Ishikawa (cell line): ENCODE measurements around the gene EML1.

ENCODE experiments used
- CEBPB ChIP-seq: IDR thresholded peaks from 2 replicates; pipeline ENCODE4 v1.6.1; 2012
- CREB1 ChIP-seq: IDR thresholded peaks from 2 replicates; pipeline ENCODE4 v1.6.1; 2012; ENCODE audit warnings: low read depth
- EGR1 ChIP-seq: IDR thresholded peaks from 2 replicates; pipeline ENCODE4 v1.6.1; 2012
- EP300 ChIP-seq: IDR thresholded peaks from 2 replicates; pipeline ENCODE4 v1.6.1; 2012; ENCODE audit warnings: borderline replicate concordance
- FOXM1 ChIP-seq: IDR thresholded peaks from 2 replicates; pipeline ENCODE4 v1.6.1; 2012; ENCODE audit warnings: low read depth, borderline replicate concordance
- NFIC ChIP-seq: IDR thresholded peaks from 2 replicates; pipeline ENCODE4 v1.6.1; 2012
- RAD21 ChIP-seq: IDR thresholded peaks from 2 replicates; pipeline ENCODE4 v1.6.1; 2012; ENCODE audit warnings: low read depth
- TAF1 ChIP-seq: IDR thresholded peaks from 2 replicates; pipeline ENCODE4 v1.6.1; 2012; ENCODE audit warnings: low read depth, mild to moderate bottlenecking
- TCF12 ChIP-seq: IDR thresholded peaks from 2 replicates; pipeline ENCODE4 v1.6.1; 2012; ENCODE audit warnings: low read depth
- TEAD4 ChIP-seq: IDR thresholded peaks from 2 replicates; pipeline ENCODE4 v1.6.1; 2012
- YY1 ChIP-seq: IDR thresholded peaks from 2 replicates; pipeline ENCODE4 v1.6.1; 2012; ENCODE audit warnings: low read depth
- ZBTB7A ChIP-seq: IDR thresholded peaks from 2 replicates; pipeline ENCODE4 v1.6.1; 2012; ENCODE audit warnings: low read depth
- TF ChIP-seq, protein P1 (sequence below): IDR thresholded peaks from 2 replicates; pipeline ENCODE4 v1.6.1; 2012; ENCODE audit warnings: low read depth, mild to moderate bottlenecking
- TF ChIP-seq, protein P2 (sequence below): IDR thresholded peaks from 2 replicates; pipeline ENCODE4 v1.6.1; 2012
- TF ChIP-seq, protein P3 (sequence below): IDR thresholded peaks from 2 replicates; pipeline ENCODE4 v1.6.1; 2012

Gene EML1

DNA sequence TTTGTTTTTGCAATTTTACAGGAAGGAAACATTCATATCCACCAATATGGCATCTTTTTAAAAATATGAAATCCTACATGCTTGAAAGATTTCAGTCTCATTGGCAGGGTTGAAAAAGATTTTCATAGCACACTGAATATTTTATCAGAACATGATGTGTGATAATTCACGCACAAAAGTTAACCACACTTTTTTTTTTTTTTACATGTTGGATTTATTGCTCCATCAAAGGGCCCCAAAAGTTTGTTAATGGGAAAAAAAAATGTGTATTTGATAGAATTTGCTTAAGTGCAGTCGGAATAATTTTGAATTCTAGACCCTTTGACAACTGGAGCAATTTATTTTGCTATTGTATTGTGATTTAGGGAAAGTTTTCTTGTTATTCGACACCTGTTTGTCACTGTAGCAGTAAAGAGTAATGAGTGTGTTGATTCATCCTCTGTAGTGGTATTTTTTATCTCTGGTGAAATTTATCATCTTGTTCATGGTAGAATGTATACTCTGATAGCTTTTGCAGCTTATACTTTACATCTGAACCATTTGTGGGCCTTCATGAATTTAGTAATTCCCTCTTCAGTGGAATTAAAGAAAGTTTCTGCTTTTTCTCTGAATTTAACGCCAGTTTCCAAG lies 1.1 kb downstream of the EML1 start:
- TF ChIP-seq ZBTB7A = no peak
- TF ChIP-seq YY1 = no peak
- TF ChIP-seq RAD21 = no peak
- TF ChIP-seq EGR1 = no peak
- no peak for TF ChIP-seq NFIC
- TF ChIP-seq TAF1 = no peak
- TF ChIP-seq TCF12 = no peak
- TF ChIP-seq, protein P1, sequence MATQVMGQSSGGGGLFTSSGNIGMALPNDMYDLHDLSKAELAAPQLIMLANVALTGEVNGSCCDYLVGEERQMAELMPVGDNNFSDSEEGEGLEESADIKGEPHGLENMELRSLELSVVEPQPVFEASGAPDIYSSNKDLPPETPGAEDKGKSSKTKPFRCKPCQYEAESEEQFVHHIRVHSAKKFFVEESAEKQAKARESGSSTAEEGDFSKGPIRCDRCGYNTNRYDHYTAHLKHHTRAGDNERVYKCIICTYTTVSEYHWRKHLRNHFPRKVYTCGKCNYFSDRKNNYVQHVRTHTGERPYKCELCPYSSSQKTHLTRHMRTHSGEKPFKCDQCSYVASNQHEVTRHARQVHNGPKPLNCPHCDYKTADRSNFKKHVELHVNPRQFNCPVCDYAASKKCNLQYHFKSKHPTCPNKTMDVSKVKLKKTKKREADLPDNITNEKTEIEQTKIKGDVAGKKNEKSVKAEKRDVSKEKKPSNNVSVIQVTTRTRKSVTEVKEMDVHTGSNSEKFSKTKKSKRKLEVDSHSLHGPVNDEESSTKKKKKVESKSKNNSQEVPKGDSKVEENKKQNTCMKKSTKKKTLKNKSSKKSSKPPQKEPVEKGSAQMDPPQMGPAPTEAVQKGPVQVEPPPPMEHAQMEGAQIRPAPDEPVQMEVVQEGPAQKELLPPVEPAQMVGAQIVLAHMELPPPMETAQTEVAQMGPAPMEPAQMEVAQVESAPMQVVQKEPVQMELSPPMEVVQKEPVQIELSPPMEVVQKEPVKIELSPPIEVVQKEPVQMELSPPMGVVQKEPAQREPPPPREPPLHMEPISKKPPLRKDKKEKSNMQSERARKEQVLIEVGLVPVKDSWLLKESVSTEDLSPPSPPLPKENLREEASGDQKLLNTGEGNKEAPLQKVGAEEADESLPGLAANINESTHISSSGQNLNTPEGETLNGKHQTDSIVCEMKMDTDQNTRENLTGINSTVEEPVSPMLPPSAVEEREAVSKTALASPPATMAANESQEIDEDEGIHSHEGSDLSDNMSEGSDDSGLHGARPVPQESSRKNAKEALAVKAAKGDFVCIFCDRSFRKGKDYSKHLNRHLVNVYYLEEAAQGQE = no peak
- TF ChIP-seq FOXM1 = no peak
- TF ChIP-seq, protein P2, sequence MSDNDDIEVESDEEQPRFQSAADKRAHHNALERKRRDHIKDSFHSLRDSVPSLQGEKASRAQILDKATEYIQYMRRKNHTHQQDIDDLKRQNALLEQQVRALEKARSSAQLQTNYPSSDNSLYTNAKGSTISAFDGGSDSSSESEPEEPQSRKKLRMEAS = no peak
- TF ChIP-seq, protein P3, sequence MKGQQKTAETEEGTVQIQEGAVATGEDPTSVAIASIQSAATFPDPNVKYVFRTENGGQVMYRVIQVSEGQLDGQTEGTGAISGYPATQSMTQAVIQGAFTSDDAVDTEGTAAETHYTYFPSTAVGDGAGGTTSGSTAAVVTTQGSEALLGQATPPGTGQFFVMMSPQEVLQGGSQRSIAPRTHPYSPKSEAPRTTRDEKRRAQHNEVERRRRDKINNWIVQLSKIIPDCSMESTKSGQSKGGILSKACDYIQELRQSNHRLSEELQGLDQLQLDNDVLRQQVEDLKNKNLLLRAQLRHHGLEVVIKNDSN = no peak
- no peak for TF ChIP-seq CEBPB
- no peak for TF ChIP-seq EP300
- no peak for TF ChIP-seq TEAD4
- no peak for TF ChIP-seq CREB1

DNA sequence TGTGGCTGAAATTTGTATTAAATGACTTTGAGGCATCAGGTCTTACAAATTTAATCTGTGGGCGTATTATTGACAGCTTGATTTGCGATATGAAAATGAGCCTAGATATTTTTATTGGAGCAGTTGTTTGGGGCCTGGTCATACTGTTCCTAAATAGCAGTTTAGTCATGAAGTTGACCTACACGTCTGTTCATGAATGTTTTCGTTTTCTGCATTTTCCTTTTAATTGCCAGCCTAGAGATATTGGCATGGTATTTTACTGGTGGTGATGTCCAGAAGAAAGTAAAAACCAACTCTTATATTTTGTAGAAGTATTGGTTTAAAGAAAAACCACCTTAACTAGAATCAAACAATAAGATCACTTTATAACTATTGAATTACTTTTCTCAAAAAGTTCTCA lies 1.8 kb downstream of the EML1 start:
- TF ChIP-seq NFIC = no peak
- TF ChIP-seq, protein P2 = no peak
- TF ChIP-seq YY1 = no peak
- TF ChIP-seq EP300 = no peak
- no peak for TF ChIP-seq EGR1
- TF ChIP-seq ZBTB7A = no peak
- no peak for TF ChIP-seq FOXM1
- TF ChIP-seq, protein P3 = no peak
- TF ChIP-seq, protein P1 = no peak
- TF ChIP-seq TEAD4 = no peak

DNA sequence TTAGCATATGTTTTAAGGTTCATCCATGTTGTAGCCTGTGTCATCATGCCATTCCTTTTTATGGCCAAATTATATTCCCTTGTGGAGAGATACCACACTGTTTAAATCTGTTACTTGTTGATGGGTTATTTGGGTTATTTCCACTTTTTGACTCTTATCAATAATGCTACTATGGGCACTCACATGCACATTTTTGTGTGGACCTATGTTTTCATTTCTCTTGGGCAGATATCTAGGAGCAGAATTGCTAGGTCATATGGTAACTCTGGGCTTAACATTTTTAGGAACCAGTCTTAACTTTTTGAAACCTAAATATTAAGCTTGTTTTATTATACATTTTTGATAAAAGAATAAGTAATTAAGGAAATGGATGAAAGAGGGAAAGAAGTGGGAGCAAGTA lies 4.0 kb downstream of the EML1 start:
- no peak for TF ChIP-seq FOXM1
- TF ChIP-seq, protein P1 = no peak
- no peak for TF ChIP-seq TEAD4
- TF ChIP-seq, protein P2 = no peak
- no peak for TF ChIP-seq NFIC
- no peak for TF ChIP-seq TAF1
- no peak for TF ChIP-seq CEBPB
- no peak for TF ChIP-seq YY1
- TF ChIP-seq EGR1 = no peak
- TF ChIP-seq RAD21 = no peak

DNA sequence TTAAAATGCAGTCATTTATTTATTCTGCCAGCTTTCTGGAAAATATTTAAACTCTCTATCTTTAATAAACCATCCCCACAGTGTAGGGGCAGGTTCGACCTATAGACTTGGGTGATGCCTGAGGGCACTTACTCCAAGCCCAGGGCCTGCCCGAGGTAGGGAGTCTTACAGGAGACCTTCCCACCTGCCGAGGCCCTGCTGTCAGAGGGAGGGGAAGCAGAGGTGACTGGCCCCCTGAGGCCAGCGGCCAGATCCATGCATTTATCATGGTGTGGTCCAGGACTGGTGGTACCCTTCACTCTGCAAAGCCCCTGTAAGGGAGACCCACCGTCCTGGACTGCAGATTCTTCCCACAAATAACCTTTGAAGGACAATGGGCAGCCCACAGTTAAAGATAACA lies 7.6 kb downstream of the EML1 start:
- TF ChIP-seq, protein P1 = no peak
